H1 (cell line): Measurements from ENCODE around the gene BRCA2. TPM values are rescaled to one million over a fixed set of nuclear protein-coding genes. Genes with fewer than 3 reads are reported as not detected.

Experiments
- CTCF ChIA-PET: fragments of 300-600 bp; sonication (Branson Sonifier 250); formaldehyde crosslinking; loops from one replicate; lab custom pipeline; 2021; ENCODE audit not compliant: partially characterized antibody; lab: Charles Lee
- POLR2A ChIA-PET: fragments of 300-600 bp; sonication (Branson Sonifier 250); formaldehyde crosslinking; loops from one replicate; lab custom pipeline; 2021; ENCODE audit warnings: inconsistent platforms; ENCODE audit not compliant: partially characterized antibody; lab: Charles Lee
- DNase-seq, 2 experiments: peaks; one replicate each; pipeline versions ENCODE4 v3.0.0 to v3.0.0-alpha.2; 2010 to 2022; ENCODE audit warnings: low spot score in 2 of 2, low read depth in 1 of 2, mixed read lengths in 1 of 2
- FAIRE-seq: peaks from 2 replicates; lab custom pipeline; 2011; peaks lifted over from hg19 to GRCh38; lab: Jason Lieb, UNC
- H2AFZ ChIP-seq: 2 replicates; pipeline ENCODE4 v1.8.1; 2012; ENCODE audit warnings: low read length, inconsistent platforms
- H2AK5ac ChIP-seq: 2 replicates; pipeline ENCODE4 v1.6.1; 2013; ENCODE audit warnings: low read depth, low read length
- H2BK120ac ChIP-seq: replicated peaks from 2 replicates; pipeline ENCODE3; 2013; ENCODE audit warnings: low read depth, low read length, inconsistent platforms
- H2BK12ac ChIP-seq: 2 replicates; pipeline ENCODE4 v1.6.1; 2013; ENCODE audit warnings: low read depth, low read length
- H2BK15ac ChIP-seq: 2 replicates; pipeline ENCODE4 v1.6.1; 2013; ENCODE audit warnings: low read length
- H2BK20ac ChIP-seq: 2 replicates; pipeline ENCODE4 v1.6.1; 2013; ENCODE audit warnings: low read length
- H2BK5ac ChIP-seq: 2 replicates; pipeline ENCODE4 v1.6.1; 2013; ENCODE audit warnings: low read depth, low read length
- H3K14ac ChIP-seq: 2 replicates; pipeline ENCODE4 v1.6.1; 2013; ENCODE audit warnings: inconsistent platforms; ENCODE audit not compliant: insufficient read length
- H3K18ac ChIP-seq: 2 replicates; pipeline ENCODE4 v1.6.1; 2013; ENCODE audit warnings: low read length; ENCODE audit errors: extremely low read depth
- H3K23ac ChIP-seq: 2 replicates; pipeline ENCODE4 v1.6.1; 2013; ENCODE audit warnings: inconsistent platforms; ENCODE audit not compliant: insufficient read length
- H3K23me2 ChIP-seq: 2 replicates; pipeline ENCODE4 v1.6.1; 2013; ENCODE audit warnings: low read depth, low read length
- H3K27ac ChIP-seq: 2 replicates; pipeline ENCODE4 v1.6.1; 2011; ENCODE audit warnings: low read depth, low read length, inconsistent platforms
- H3K27me3 ChIP-seq, 4 experiments: replicated peaks in 1 of 4; 1 replicate in 1 of 4; 2 replicates in 3 of 4; pipeline versions ENCODE4 v1.6.1 to v1.8.1; 2011 to 2013; ENCODE audit warnings: low read length in 3 of 4, mild to moderate bottlenecking in 3 of 4, inconsistent platforms in 2 of 4, mixed read lengths in 2 of 4, moderate library complexity in 1 of 4; ENCODE audit not compliant: control insufficient read depth in 3 of 4, insufficient read depth in 3 of 4; ENCODE audit errors: extremely low read depth in 1 of 4
- H3K36me3 ChIP-seq, 4 experiments: 2 replicates each; pipeline versions ENCODE4 v1.6.1 to v1.8.1; 2011 to 2013; ENCODE audit warnings: mild to moderate bottlenecking in 4 of 4, low read length in 3 of 4, moderate library complexity in 2 of 4, control low read depth in 1 of 4, inconsistent platforms in 1 of 4; ENCODE audit not compliant: insufficient read depth in 4 of 4, control insufficient read depth in 2 of 4
- H3K4ac ChIP-seq: replicated peaks from 2 replicates; pipeline ENCODE3; 2013; ENCODE audit warnings: low read length, low read depth, mixed read lengths, inconsistent platforms; ENCODE audit not compliant: insufficient read length
- H3K4me1 ChIP-seq, 4 experiments: replicated peaks in 1 of 4; 1 replicate in 1 of 4; 2 replicates in 3 of 4; pipeline versions ENCODE4 v1.6.1 to v1.8.1; 2011 to 2013; ENCODE audit warnings: low read length in 3 of 4, inconsistent platforms in 2 of 4, mixed read lengths in 1 of 4; ENCODE audit not compliant: insufficient read depth in 4 of 4, control insufficient read depth in 3 of 4
- H3K4me2 ChIP-seq, 2 experiments: 2 replicates each; pipeline versions ENCODE4 v1.6.1 to v1.8.1; 2011 to 2013; ENCODE audit warnings: low read depth in 2 of 2, low read length in 2 of 2, control low read depth in 1 of 2, inconsistent platforms in 1 of 2, mild to moderate bottlenecking in 1 of 2; ENCODE audit not compliant: insufficient read depth in 1 of 2
- H3K4me3 ChIP-seq, 4 experiments: fragments of 200-600, 300-600 bp in 1 of 4; sonication (generic), shearing (Covaris generic), sonication (Bioruptor Twin) in 1 of 4; 2 replicates each; pipeline versions ENCODE4 v1.5.1 to v1.8.1; 2011 to 2016; ENCODE audit warnings: low read length in 4 of 4, low read depth in 3 of 4, control low read depth in 2 of 4, inconsistent platforms in 2 of 4, mild to moderate bottlenecking in 2 of 4, mixed read lengths in 1 of 4, moderate library complexity in 1 of 4; ENCODE audit not compliant: insufficient read depth in 2 of 4; ENCODE audit errors: extremely low read depth in 1 of 4
- H3K56ac ChIP-seq: replicated peaks from 2 replicates; pipeline ENCODE3; 2013; ENCODE audit warnings: low read depth, mild to moderate bottlenecking, mixed read lengths, low read length, inconsistent platforms; ENCODE audit not compliant: insufficient read length
- H3K79me1 ChIP-seq: 2 replicates; pipeline ENCODE4 v1.6.1; 2013; ENCODE audit warnings: low read depth, low read length, control low read depth
- H3K79me2 ChIP-seq, 2 experiments: 2 replicates each; pipeline versions ENCODE4 v1.6.1 to v1.8.1; 2012 to 2013; ENCODE audit warnings: low read length in 2 of 2, mild to moderate bottlenecking in 2 of 2, inconsistent platforms in 1 of 2; ENCODE audit not compliant: insufficient read depth in 2 of 2, control insufficient read depth in 1 of 2
- H3K9ac ChIP-seq, 4 experiments: replicated peaks in 1 of 4; 1 replicate in 1 of 4; 2 replicates in 3 of 4; pipeline versions ENCODE4 v1.6.1 to v1.8.1; 2011 to 2013; ENCODE audit warnings: low read depth in 3 of 4, low read length in 3 of 4, control low read depth in 2 of 4, mild to moderate bottlenecking in 2 of 4, moderate library complexity in 2 of 4, inconsistent platforms in 1 of 4; ENCODE audit errors: extremely low read depth in 1 of 4
- H3K9me3 ChIP-seq, 2 experiments: 2 replicates each; pipeline versions ENCODE4 v1.6.1 to v1.8.1; 2012 to 2013; ENCODE audit warnings: mild to moderate bottlenecking in 2 of 2, moderate library complexity in 2 of 2, control low read depth in 1 of 2, inconsistent platforms in 1 of 2, low read depth in 1 of 2, low read length in 1 of 2, mixed read lengths in 1 of 2; ENCODE audit not compliant: insufficient read depth in 2 of 2
- H4K20me1 ChIP-seq, 2 experiments: replicated peaks in 1 of 2; 2 replicates each; pipeline versions ENCODE3 to v1.8.1; 2011 to 2013; ENCODE audit warnings: inconsistent platforms in 2 of 2, low read length in 2 of 2, mild to moderate bottlenecking in 1 of 2; ENCODE audit not compliant: insufficient read depth in 2 of 2, control insufficient read depth in 1 of 2
- H4K5ac ChIP-seq: 2 replicates; pipeline ENCODE4 v1.6.1; 2013; ENCODE audit warnings: low read length, low read depth, mixed read lengths, inconsistent platforms; ENCODE audit not compliant: insufficient read length
- H4K8ac ChIP-seq: 2 replicates; pipeline ENCODE4 v1.8.0; 2013; ENCODE audit warnings: mild to moderate bottlenecking, moderate library complexity, low read length, inconsistent platforms; ENCODE audit not compliant: insufficient read depth; ENCODE audit errors: extremely low read depth
- H4K91ac ChIP-seq: replicated peaks from 2 replicates; pipeline ENCODE3; 2013; ENCODE audit warnings: low read length, mixed read lengths, inconsistent platforms; ENCODE audit not compliant: insufficient read length
- CEBPB ChIP-seq: IDR thresholded peaks from 2 replicates; pipeline ENCODE4 v1.6.1; 2012; ENCODE audit warnings: low read depth, low read length
- CHD2 ChIP-seq: IDR thresholded peaks from 2 replicates; pipeline ENCODE4 v1.6.1; 2012; ENCODE audit warnings: low read length, improper control_type of control experiment
- EZH2 ChIP-seq: fragments of 200-600 bp; sonication (generic); IDR thresholded peaks from 2 replicates; pipeline ENCODE4 v1.7.1; 2012; ENCODE audit warnings: low read depth, mild to moderate bottlenecking, moderate library complexity, low read length, inconsistent platforms; ENCODE audit not compliant: severe bottlenecking
- HDAC6 ChIP-seq: IDR thresholded peaks from one replicate; pipeline ENCODE4 v1.7.1; 2012; ENCODE audit warnings: low read depth, mild to moderate bottlenecking, inconsistent platforms, low read length, moderate library complexity
- KDM1A ChIP-seq: fragments of 200-600, 300-600 bp; sonication (generic); IDR thresholded peaks from 2 replicates; pipeline ENCODE4 v1.7.1; 2016; ENCODE audit warnings: mild to moderate bottlenecking, low read length, borderline replicate concordance
- NRF1 ChIP-seq: IDR thresholded peaks from 2 replicates; pipeline ENCODE4 v1.6.1; 2011; ENCODE audit warnings: mild to moderate bottlenecking, low read depth, low read length, improper control_type of control experiment
- POLR2AphosphoS5 ChIP-seq: IDR thresholded peaks from 2 replicates; pipeline ENCODE4 v1.6.1; 2011; ENCODE audit warnings: low read depth, low read length
- RBBP5 ChIP-seq: IDR thresholded peaks from 2 replicates; pipeline ENCODE4 v1.7.1; 2012; ENCODE audit warnings: low read depth, mild to moderate bottlenecking, inconsistent platforms, low read length, moderate library complexity, borderline replicate concordance
- RNF2 ChIP-seq: fragments of 200-900, 300-1000 bp; sonication (generic); IDR thresholded peaks from 2 replicates; pipeline ENCODE4 v1.7.1; 2016; ENCODE audit warnings: borderline replicate concordance, low read depth, mild to moderate bottlenecking, antibody characterized with exemption, low read length; ENCODE audit not compliant: poor library complexity, severe bottlenecking; ENCODE audit errors: missing control alignments
- SAP30 ChIP-seq: fragments of 300-600 bp; sonication (generic); IDR thresholded peaks from 2 replicates; pipeline ENCODE4 v1.7.1; 2012; ENCODE audit warnings: low read length, moderate library complexity, mild to moderate bottlenecking, inconsistent platforms; ENCODE audit not compliant: insufficient read depth, insufficient replicate concordance
- SRF ChIP-seq: IDR thresholded peaks from 2 replicates; pipeline ENCODE4 v1.6.1; 2011; ENCODE audit warnings: mild to moderate bottlenecking, low read depth, low read length, moderate library complexity
- YY1 ChIP-seq: IDR thresholded peaks from 2 replicates; pipeline ENCODE4 v1.6.1; 2011; ENCODE audit warnings: low read depth, mild to moderate bottlenecking, low read length
- WGBS, 2 experiments: shearing (Covaris generic) in 1 of 2; methylation state at CpG; one replicate each; pipeline versions ENCODE4 v1.1.6 to v1.1.7; 2013 to 2015; ENCODE audit warnings: low lambda C conversion rate in 2 of 2, mixed read lengths in 2 of 2, inconsistent platforms in 1 of 2, low coverage in 1 of 2, missing lambda C conversion rate in 1 of 2; ENCODE audit not compliant: insufficient replicate concordance in 2 of 2, insufficient coverage in 1 of 2, insufficient read length in 1 of 2; ENCODE audit errors: extremely low coverage in 1 of 2, missing lambda C conversion rate in 1 of 2; 5-methylcytosine and 5-hydroxymethylcytosine counted together
- polyA plus RNA-seq, 7 experiments: library from polyadenylated mRNA; depleted of rRNA in 3 of 7; stranded (reverse) in 5 of 7; unstranded in 2 of 7; fragments of >200 nt in 5 of 7; fragments of 200-250 nt in 2 of 7; gene quantifications; 1 replicate in 5 of 7; 2 replicates in 1 of 7; 4 replicates in 1 of 7; pipeline versions ENCODE4 v1.2.1 to v1.2.3, GENCODE V29; 2011 to 2013; ENCODE audit warnings: missing spikeins in 2 of 7, mixed read lengths in 2 of 7
- total RNA-seq: library from RNA; stranded (reverse); fragmentation: NEBNext Ultra II Directional; extraction: Animal tissue kit (Norgen Biotek cat#: 25700); gene quantifications from 2 replicates; pipeline ENCODE4 v1.2.1, GENCODE V29; 2021

Gene BRCA2
- total and polyA plus RNA-seq, 2 of the 8 experiments (the other 6 are each of a cell fraction or from before 2014, with no cell fraction given) = 4.2 to 24.9 TPM

GRCh38 chr13:32378012-32378411 is 62.7 kb downstream of the BRCA2 start:
- Histone ChIP-seq H4K20me1 (peaks cover 0 to 2% of the 10 kb centered on the region in 2 experiments), H3K36me3 (peaks cover 2 to 30% (median 5%) of the 10 kb centered on the region in 4 experiments; a peak in 6 of 8 replicates), H3K4me1 (no peaks in the 10 kb centered on the region), H2AFZ (no peak overlapping the region), H3K4me3 (no peak overlapping the region), H3K56ac (no peak overlapping the region), H3K9ac (no peak overlapping the region), H4K8ac (no peak overlapping the region), H2BK120ac (no peak overlapping the region), H3K23me2 (no peaks in the 10 kb centered on the region), H2BK12ac (no peak overlapping the region), H3K4me2 (no peak overlapping the region), H3K27ac (no peak overlapping the region), H3K14ac (no peak overlapping the region), H3K79me2 (no peaks in the 10 kb centered on the region), H4K5ac (no peak overlapping the region), H3K27me3 (no peaks in the 10 kb centered on the region), H3K9me3 (peaks cover 0 to 3% of the 10 kb centered on the region in 2 experiments; a peak in 1 of 4 replicates), H3K23ac (no peak overlapping the region), H2BK15ac (no peak overlapping the region), H2AK5ac (no peak overlapping the region), H2BK5ac (no peak overlapping the region), H3K79me1 (no peaks in the 10 kb centered on the region), H4K91ac (no peak overlapping the region), H3K18ac (no peak overlapping the region), H3K4ac (no peak overlapping the region), H2BK20ac (no peak overlapping the region)
- ChIA-PET CTCF (interaction anchor here (0.5 to 0.7 kb wide), 5 partner anchors 36 to 422 kb away, joined by 3 to 4 read pairs (median 3); no protein-coding TSS in a partner anchor), POLR2A (no interaction called here)
- FAIRE-seq (no peak), DNase-seq (no peak)
- WGBS, 2 experiments = 93% methylated on average over 1 of the region's 1 CpG; no CpG with 5 or more reads in 1 of the 2 experiments
- TF ChIP-seq POLR2AphosphoS5 (no peak), CEBPB (no peak), RBBP5 (no peak), HDAC6 (no peak), CHD2 (no peak), EZH2 (no peak), RNF2 (no peak), SRF (no peak), NRF1 (no peak), SAP30 (no peak), YY1 (no peak), KDM1A (no peak)
